Neural progenitor cell (in vitro differentiated cells): ENCODE data around the gene NFATC1. TPM values are rescaled to one million over a fixed set of nuclear protein-coding genes. Genes with fewer than 3 reads are reported as not detected.
A peak's percentile ranks its signal among the peaks of the same experiment; 100 is the strongest.

Experiments used
- DNase-seq: peaks from one replicate; pipeline ENCODE4 v3.0.0-alpha.2; 2016; ENCODE audit warnings: low spot score
- H2AFZ ChIP-seq: fragments of 200-600 bp; sonication (generic); replicated peaks from 2 replicates; pipeline ENCODE4 v1.6.1; 2016; ENCODE audit warnings: antibody characterized with exemption
- H3F3A ChIP-seq: fragments of 200-600 bp; sonication (generic); 2 replicates; pipeline ENCODE4 v1.6.1; 2016; ENCODE audit warnings: antibody characterized with exemption, low read depth
- H3K27ac ChIP-seq: fragments of 200-600 bp; sonication (generic); 2 replicates; pipeline ENCODE4 v1.5.1; 2016; ENCODE audit warnings: mild to moderate bottlenecking
- H3K27me3 ChIP-seq: fragments of 200-600 bp; sonication (generic); 2 replicates; pipeline ENCODE4 v1.6.1; 2016; ENCODE audit warnings: mild to moderate bottlenecking, moderate library complexity
- H3K36me3 ChIP-seq: fragments of 200-600 bp; sonication (generic); 2 replicates; pipeline ENCODE4 v1.5.1; 2016
- H3K4me1 ChIP-seq: fragments of 200-600 bp; sonication (generic); 2 replicates; pipeline ENCODE4 v1.6.1; 2016; ENCODE audit warnings: mixed run types
- H3K4me2 ChIP-seq: fragments of 200-600 bp; sonication (generic); 2 replicates; pipeline ENCODE4 v1.6.1; 2016
- H3K4me3 ChIP-seq: fragments of 200-600 bp; sonication (generic); 2 replicates; pipeline ENCODE4 v1.5.1; 2016
- H3K79me2 ChIP-seq: fragments of 200-600 bp; sonication (generic); 2 replicates; pipeline ENCODE4 v1.6.1; 2016; ENCODE audit warnings: low read depth
- H3K9ac ChIP-seq: fragments of 200-600 bp; sonication (generic); 2 replicates; pipeline ENCODE4 v1.6.1; 2016
- H3K9me3 ChIP-seq: fragments of 200-600 bp; sonication (generic); 2 replicates; pipeline ENCODE4 v1.5.1; 2016; ENCODE audit warnings: low read depth
- H4K20me1 ChIP-seq: fragments of 200-600 bp; sonication (generic); 2 replicates; pipeline ENCODE4 v1.6.1; 2016; ENCODE audit warnings: low read depth
- H3K27ac Mint-ChIP-seq: 3 replicates; pipeline ENCODE4 v1.8.0; 2021; ENCODE audit warnings: mixed read lengths
- H3K27me3 Mint-ChIP-seq: 2 replicates; pipeline ENCODE4 v1.8.0; 2022; ENCODE audit warnings: low read depth, mild to moderate bottlenecking, inconsistent platforms, moderate library complexity, mixed read lengths; ENCODE audit not compliant: insufficient read depth
- H3K36me3 Mint-ChIP-seq: 3 replicates; pipeline ENCODE4 v1.8.0; 2021; ENCODE audit warnings: mixed read lengths
- H3K4me1 Mint-ChIP-seq: 3 replicates; pipeline ENCODE4 v1.8.0; 2021; ENCODE audit warnings: mixed read lengths
- H3K4me3 Mint-ChIP-seq: 3 replicates; pipeline ENCODE4 v1.8.0; 2021; ENCODE audit warnings: mild to moderate bottlenecking, moderate library complexity, mixed read lengths
- H3K9me3 Mint-ChIP-seq: 3 replicates; pipeline ENCODE4 v1.8.0; 2020; ENCODE audit warnings: mixed read lengths
- CTCF ChIP-seq: fragments of 200-600 bp; sonication (generic); IDR thresholded peaks from 2 replicates; pipeline ENCODE4 v1.5.1; 2017; ENCODE audit warnings: antibody characterized with exemption, mild to moderate bottlenecking
- EZH2 ChIP-seq: fragments of 200-600 bp; sonication (generic); IDR thresholded peaks from 2 replicates; pipeline ENCODE4 v1.6.1; 2017; ENCODE audit warnings: antibody characterized with exemption, mild to moderate bottlenecking, moderate library complexity
- EZH2phosphoT487 ChIP-seq: fragments of 200-600 bp; sonication (generic); IDR thresholded peaks from 2 replicates; pipeline ENCODE4 v1.6.1; 2017; ENCODE audit warnings: antibody characterized with exemption
- total RNA-seq: library from RNA; depleted of rRNA; stranded (reverse); fragments of >200 nt; gene quantifications from 2 replicates; pipeline ENCODE4 v1.2.3, GENCODE V29; 2015; ENCODE audit warnings: low replicate concordance

NFATC1 gene
- total RNA-seq, 1 donor from 2014 or later, result 2.3 TPM

GRCh38 chr18:79399275-79400081 is 3.7 kb downstream of the NFATC1 start:
- Histone ChIP-seq H4K20me1 (peaks cover 47% of the 10 kb centered on the region), H3K4me2 (peak overlapping the region; percentile 100), H3K27me3 (peaks cover 60% of the 10 kb centered on the region), H3K4me1 (peaks cover 16% of the 10 kb centered on the region), H3K9me3 (no peaks in the 10 kb centered on the region), H3K79me2 (no peaks in the 10 kb centered on the region), H3K9ac (no peak overlapping the region), H3K27ac (no peak overlapping the region), H3K36me3 (no peaks in the 10 kb centered on the region), H3K4me3 (peak overlapping the region; percentile 88), H3F3A (peaks cover 34% of the 10 kb centered on the region), H2AFZ (peak overlapping the region; percentile 97)
- H3K36me3 Mint-ChIP-seq, result no peaks in the 10 kb centered on the region
- no peaks in the 10 kb centered on the region for H3K9me3 Mint-ChIP-seq
- peak overlapping the region; percentile 83 for H3K4me3 Mint-ChIP-seq
- H3K4me1 Mint-ChIP-seq, result peaks cover 33% of the 10 kb centered on the region
- no peak overlapping the region for H3K27ac Mint-ChIP-seq
- peaks cover 46% of the 10 kb centered on the region for H3K27me3 Mint-ChIP-seq
- DNase-seq, result no peak
- TF ChIP-seq EZH2phosphoT487 (peak; percentile 98), CTCF (no peak), EZH2 (peak; percentile 99)

- Mint-ChIP-seq H3K27me3 (peaks cover 43% of the 10 kb centered on the region), H3K4me1 (peaks cover 38% of the 10 kb centered on the region), H3K36me3 (no peaks in the 10 kb centered on the region), H3K4me3 (no peak overlapping the region), H3K9me3 (no peaks in the 10 kb centered on the region), H3K27ac (no peak overlapping the region)
- H3K27ac ChIP-seq, result no peak overlapping the region
- peak overlapping the region; percentile 97 for H2AFZ ChIP-seq
- H3K4me3 ChIP-seq, result peak overlapping the region; percentile 88
- H3K27me3 ChIP-seq, result peaks cover 53% of the 10 kb centered on the region
- peak; percentile 63 for DNase-seq
- peaks cover 30% of the 10 kb centered on the region for H3F3A ChIP-seq
- no peaks in the 10 kb centered on the region for H3K9me3 ChIP-seq
- TF ChIP-seq EZH2phosphoT487 (no peak), CTCF (no peak), EZH2 (no peak)
- no peaks in the 10 kb centered on the region for H3K79me2 ChIP-seq
- H3K4me2 ChIP-seq, result peak overlapping the region; percentile 100
- no peaks in the 10 kb centered on the region for H3K36me3 ChIP-seq
- no peak overlapping the region for H3K9ac ChIP-seq
- peaks cover 14% of the 10 kb centered on the region for H3K4me1 ChIP-seq
- peaks cover 41% of the 10 kb centered on the region for H4K20me1 ChIP-seq
Measured at GRCh38 chr18:79400091-79400590, 4.4 kb downstream of the NFATC1 start.

- H4K20me1 ChIP-seq, result peaks cover 41% of the 10 kb centered on the region
- Mint-ChIP-seq H3K9me3 (no peaks in the 10 kb centered on the region), H3K27ac (peak overlapping the region; percentile 37), H3K36me3 (no peaks in the 10 kb centered on the region), H3K4me3 (peak overlapping the region; percentile 83), H3K4me1 (peaks cover 39% of the 10 kb centered on the region), H3K27me3 (peaks cover 43% of the 10 kb centered on the region)
- peak; percentile 42 for DNase-seq
- H3K4me3 ChIP-seq, result peak overlapping the region; percentile 88
- peak overlapping the region; percentile 100 for H3K4me2 ChIP-seq
- no peaks in the 10 kb centered on the region for H3K79me2 ChIP-seq
- H3K9ac ChIP-seq, result no peak overlapping the region
- peaks cover 14% of the 10 kb centered on the region for H3K4me1 ChIP-seq
- H3K27ac ChIP-seq, result no peak overlapping the region
- H3K9me3 ChIP-seq, result no peaks in the 10 kb centered on the region
- no peaks in the 10 kb centered on the region for H3K36me3 ChIP-seq
- H3F3A ChIP-seq, result peaks cover 30% of the 10 kb centered on the region
- TF ChIP-seq EZH2phosphoT487, result no peak
- TF ChIP-seq CTCF, result no peak
- no peak for TF ChIP-seq EZH2
- peak overlapping the region; percentile 97 for H2AFZ ChIP-seq
- peaks cover 47% of the 10 kb centered on the region for H3K27me3 ChIP-seq
Measured at GRCh38 chr18:79400591-79401381, 5.1 kb downstream of the NFATC1 start.
